HEK293T (cell line): Measurements from ENCODE around the gene BTK.
"Not testable (repeated sequence)": the region's sequence is repeated elsewhere in the genome, so short reads cannot be mapped to it uniquely, and the experiment has no call there.

Experiments
- ELF4 ChIP-seq: fragments of 450-650 bp; IDR thresholded peaks from 2 replicates; pipeline ENCODE4 v1.6.1; 2017; ENCODE audit warnings: antibody characterized with exemption
- FOXK2 ChIP-seq: fragments of 450-650 bp; IDR thresholded peaks from 2 replicates; pipeline ENCODE4 v1.6.1; 2016; ENCODE audit warnings: mild to moderate bottlenecking

GRCh38 chrX:101326600-101326999 is 59.4 kb downstream of the BTK start:
- TF ChIP-seq ELF4, FOXK2: not testable (repeated sequence)
